ENCODE results near the gene TTC14.
A peak's percentile ranks its signal among the peaks of the same experiment; 100 is the strongest.
"Not testable (repeated sequence)": the region's sequence is repeated elsewhere in the genome, so short reads cannot be mapped to it uniquely, and the experiment has no call there.

The TTC14 gene

GRCh38 chr3:180580934-180581333, 21.0 kb upstream of the TTC14 start:
- H3K4me3 ChIP-seq (ENCODE audit: low read depth, low read length): no peak overlapping the region
- TF ChIP-seq CTCF (conservative IDR thresholded peaks at IDR 0.05; ENCODE audit: low read depth, low read length): no peak
- no peak for DNase-seq (ENCODE audit: low read depth)

GRCh38 chr3:180590396-180590795, 11.6 kb upstream of the TTC14 start:
- no peak for TF ChIP-seq CTCF (conservative IDR thresholded peaks at IDR 0.05; ENCODE audit: low read depth, low read length)
- DNase-seq (ENCODE audit: low read depth): no peak
- no peak overlapping the region for H3K4me3 ChIP-seq (ENCODE audit: low read depth, low read length)

GRCh38 chr3:180593631-180594030, 8.3 kb upstream of the TTC14 start:
- not testable (repeated sequence) for H3K4me3 ChIP-seq (ENCODE audit: low read depth, low read length); DNase-seq (ENCODE audit: low read depth)

GRCh38 chr3:180594631-180595558, 7.1 kb upstream of the TTC14 start:
- H3K4me3 ChIP-seq (ENCODE audit: low read depth, low read length): no peak overlapping the region
- TF ChIP-seq CTCF (conservative IDR thresholded peaks at IDR 0.05; ENCODE audit: low read depth, low read length): peak; percentile 58
- DNase-seq (ENCODE audit: low read depth): peak; percentile 74

GRCh38 chr3:180595559-180595935, 6.4 kb upstream of the TTC14 start:
- no peak for TF ChIP-seq CTCF (conservative IDR thresholded peaks at IDR 0.05; ENCODE audit: low read depth, low read length)
- no peak overlapping the region for H3K4me3 ChIP-seq (ENCODE audit: low read depth, low read length)
- no peak for DNase-seq (ENCODE audit: low read depth)

GRCh38 chr3:180600473-180600872, 1.5 kb upstream of the TTC14 start:
- TF ChIP-seq CTCF (conservative IDR thresholded peaks at IDR 0.05; ENCODE audit: low read depth, low read length): no peak
- no peak for DNase-seq (ENCODE audit: low read depth)
- no peak overlapping the region for H3K4me3 ChIP-seq (ENCODE audit: low read depth, low read length)

- no peak for DNase-seq (ENCODE audit: low read depth)
- no peak for TF ChIP-seq CTCF (conservative IDR thresholded peaks at IDR 0.05; ENCODE audit: low read depth, low read length)
- no peak overlapping the region for H3K4me3 ChIP-seq (ENCODE audit: low read depth, low read length)
Measured at GRCh38 chr3:180611006-180611405, 9.0 kb downstream of the TTC14 start.
